H1 (cell line): ENCODE results near the gene LDAH. TPM values are rescaled to one million over a fixed set of nuclear protein-coding genes. Genes with fewer than 3 reads are reported as not detected.

Experiments
- CTCF ChIA-PET: fragments of 300-600 bp; sonication (Branson Sonifier 250); formaldehyde crosslinking; loops from one replicate; lab custom pipeline; 2021; ENCODE audit not compliant: partially characterized antibody; lab: Charles Lee
- POLR2A ChIA-PET: fragments of 300-600 bp; sonication (Branson Sonifier 250); formaldehyde crosslinking; loops from one replicate; lab custom pipeline; 2021; ENCODE audit warnings: inconsistent platforms; ENCODE audit not compliant: partially characterized antibody; lab: Charles Lee
- DNase-seq, 2 experiments: peaks; one replicate each; pipeline versions ENCODE4 v3.0.0 to v3.0.0-alpha.2; 2010 to 2022; ENCODE audit warnings: low spot score in 2 of 2, low read depth in 1 of 2, mixed read lengths in 1 of 2
- FAIRE-seq: peaks from 2 replicates; lab custom pipeline; 2011; peaks lifted over from hg19 to GRCh38; lab: Jason Lieb, UNC
- H2AFZ ChIP-seq: 2 replicates; pipeline ENCODE4 v1.8.1; 2012; ENCODE audit warnings: low read length, inconsistent platforms
- H2AK5ac ChIP-seq: 2 replicates; pipeline ENCODE4 v1.6.1; 2013; ENCODE audit warnings: low read depth, low read length
- H2BK120ac ChIP-seq: replicated peaks from 2 replicates; pipeline ENCODE3; 2013; ENCODE audit warnings: low read depth, low read length, inconsistent platforms
- H2BK12ac ChIP-seq: 2 replicates; pipeline ENCODE4 v1.6.1; 2013; ENCODE audit warnings: low read depth, low read length
- H2BK15ac ChIP-seq: 2 replicates; pipeline ENCODE4 v1.6.1; 2013; ENCODE audit warnings: low read length
- H2BK20ac ChIP-seq: 2 replicates; pipeline ENCODE4 v1.6.1; 2013; ENCODE audit warnings: low read length
- H2BK5ac ChIP-seq: 2 replicates; pipeline ENCODE4 v1.6.1; 2013; ENCODE audit warnings: low read depth, low read length
- H3K14ac ChIP-seq: 2 replicates; pipeline ENCODE4 v1.6.1; 2013; ENCODE audit warnings: inconsistent platforms; ENCODE audit not compliant: insufficient read length
- H3K18ac ChIP-seq: 2 replicates; pipeline ENCODE4 v1.6.1; 2013; ENCODE audit warnings: low read length; ENCODE audit errors: extremely low read depth
- H3K23ac ChIP-seq: 2 replicates; pipeline ENCODE4 v1.6.1; 2013; ENCODE audit warnings: inconsistent platforms; ENCODE audit not compliant: insufficient read length
- H3K23me2 ChIP-seq: 2 replicates; pipeline ENCODE4 v1.6.1; 2013; ENCODE audit warnings: low read depth, low read length
- H3K27ac ChIP-seq: 2 replicates; pipeline ENCODE4 v1.6.1; 2011; ENCODE audit warnings: low read depth, low read length, inconsistent platforms
- H3K27me3 ChIP-seq, 4 experiments: replicated peaks in 1 of 4; 1 replicate in 1 of 4; 2 replicates in 3 of 4; pipeline versions ENCODE4 v1.6.1 to v1.8.1; 2011 to 2013; ENCODE audit warnings: low read length in 3 of 4, mild to moderate bottlenecking in 3 of 4, inconsistent platforms in 2 of 4, mixed read lengths in 2 of 4, moderate library complexity in 1 of 4; ENCODE audit not compliant: control insufficient read depth in 3 of 4, insufficient read depth in 3 of 4; ENCODE audit errors: extremely low read depth in 1 of 4
- H3K36me3 ChIP-seq, 4 experiments: 2 replicates each; pipeline versions ENCODE4 v1.6.1 to v1.8.1; 2011 to 2013; ENCODE audit warnings: mild to moderate bottlenecking in 4 of 4, low read length in 3 of 4, moderate library complexity in 2 of 4, control low read depth in 1 of 4, inconsistent platforms in 1 of 4; ENCODE audit not compliant: insufficient read depth in 4 of 4, control insufficient read depth in 2 of 4
- H3K4ac ChIP-seq: replicated peaks from 2 replicates; pipeline ENCODE3; 2013; ENCODE audit warnings: low read length, low read depth, mixed read lengths, inconsistent platforms; ENCODE audit not compliant: insufficient read length
- H3K4me1 ChIP-seq, 4 experiments: replicated peaks in 1 of 4; 1 replicate in 1 of 4; 2 replicates in 3 of 4; pipeline versions ENCODE4 v1.6.1 to v1.8.1; 2011 to 2013; ENCODE audit warnings: low read length in 3 of 4, inconsistent platforms in 2 of 4, mixed read lengths in 1 of 4; ENCODE audit not compliant: insufficient read depth in 4 of 4, control insufficient read depth in 3 of 4
- H3K4me2 ChIP-seq, 2 experiments: 2 replicates each; pipeline versions ENCODE4 v1.6.1 to v1.8.1; 2011 to 2013; ENCODE audit warnings: low read depth in 2 of 2, low read length in 2 of 2, control low read depth in 1 of 2, inconsistent platforms in 1 of 2, mild to moderate bottlenecking in 1 of 2; ENCODE audit not compliant: insufficient read depth in 1 of 2
- H3K4me3 ChIP-seq, 4 experiments: fragments of 200-600, 300-600 bp in 1 of 4; sonication (generic), shearing (Covaris generic), sonication (Bioruptor Twin) in 1 of 4; 2 replicates each; pipeline versions ENCODE4 v1.5.1 to v1.8.1; 2011 to 2016; ENCODE audit warnings: low read length in 4 of 4, low read depth in 3 of 4, control low read depth in 2 of 4, inconsistent platforms in 2 of 4, mild to moderate bottlenecking in 2 of 4, mixed read lengths in 1 of 4, moderate library complexity in 1 of 4; ENCODE audit not compliant: insufficient read depth in 2 of 4; ENCODE audit errors: extremely low read depth in 1 of 4
- H3K56ac ChIP-seq: replicated peaks from 2 replicates; pipeline ENCODE3; 2013; ENCODE audit warnings: low read depth, mild to moderate bottlenecking, mixed read lengths, low read length, inconsistent platforms; ENCODE audit not compliant: insufficient read length
- H3K79me1 ChIP-seq: 2 replicates; pipeline ENCODE4 v1.6.1; 2013; ENCODE audit warnings: low read depth, low read length, control low read depth
- H3K79me2 ChIP-seq, 2 experiments: 2 replicates each; pipeline versions ENCODE4 v1.6.1 to v1.8.1; 2012 to 2013; ENCODE audit warnings: low read length in 2 of 2, mild to moderate bottlenecking in 2 of 2, inconsistent platforms in 1 of 2; ENCODE audit not compliant: insufficient read depth in 2 of 2, control insufficient read depth in 1 of 2
- H3K9ac ChIP-seq, 4 experiments: replicated peaks in 1 of 4; 1 replicate in 1 of 4; 2 replicates in 3 of 4; pipeline versions ENCODE4 v1.6.1 to v1.8.1; 2011 to 2013; ENCODE audit warnings: low read depth in 3 of 4, low read length in 3 of 4, control low read depth in 2 of 4, mild to moderate bottlenecking in 2 of 4, moderate library complexity in 2 of 4, inconsistent platforms in 1 of 4; ENCODE audit errors: extremely low read depth in 1 of 4
- H3K9me3 ChIP-seq, 2 experiments: 2 replicates each; pipeline versions ENCODE4 v1.6.1 to v1.8.1; 2012 to 2013; ENCODE audit warnings: mild to moderate bottlenecking in 2 of 2, moderate library complexity in 2 of 2, control low read depth in 1 of 2, inconsistent platforms in 1 of 2, low read depth in 1 of 2, low read length in 1 of 2, mixed read lengths in 1 of 2; ENCODE audit not compliant: insufficient read depth in 2 of 2
- H4K20me1 ChIP-seq, 2 experiments: replicated peaks in 1 of 2; 2 replicates each; pipeline versions ENCODE3 to v1.8.1; 2011 to 2013; ENCODE audit warnings: inconsistent platforms in 2 of 2, low read length in 2 of 2, mild to moderate bottlenecking in 1 of 2; ENCODE audit not compliant: insufficient read depth in 2 of 2, control insufficient read depth in 1 of 2
- H4K5ac ChIP-seq: 2 replicates; pipeline ENCODE4 v1.6.1; 2013; ENCODE audit warnings: low read length, low read depth, mixed read lengths, inconsistent platforms; ENCODE audit not compliant: insufficient read length
- H4K8ac ChIP-seq: 2 replicates; pipeline ENCODE4 v1.8.0; 2013; ENCODE audit warnings: mild to moderate bottlenecking, moderate library complexity, low read length, inconsistent platforms; ENCODE audit not compliant: insufficient read depth; ENCODE audit errors: extremely low read depth
- H4K91ac ChIP-seq: replicated peaks from 2 replicates; pipeline ENCODE3; 2013; ENCODE audit warnings: low read length, mixed read lengths, inconsistent platforms; ENCODE audit not compliant: insufficient read length
- HDAC2 ChIP-seq, 2 experiments: fragments of 300-600 bp in 1 of 2; sonication (generic) in 1 of 2; IDR thresholded peaks; 2 replicates each; pipeline ENCODE4 v1.6.1; 2011 to 2012; ENCODE audit warnings: low read depth in 2 of 2, low read length in 2 of 2, mild to moderate bottlenecking in 2 of 2, moderate library complexity in 2 of 2, borderline replicate concordance in 1 of 2, inconsistent platforms in 1 of 2
- KDM1A ChIP-seq: fragments of 200-600, 300-600 bp; sonication (generic); IDR thresholded peaks from 2 replicates; pipeline ENCODE4 v1.7.1; 2016; ENCODE audit warnings: mild to moderate bottlenecking, low read length, borderline replicate concordance
- SP4 ChIP-seq: IDR thresholded peaks from 2 replicates; pipeline ENCODE4 v1.6.1; 2012; ENCODE audit warnings: low read length, inconsistent platforms
- WGBS, 2 experiments: shearing (Covaris generic) in 1 of 2; methylation state at CpG; one replicate each; pipeline versions ENCODE4 v1.1.6 to v1.1.7; 2013 to 2015; ENCODE audit warnings: low lambda C conversion rate in 2 of 2, mixed read lengths in 2 of 2, inconsistent platforms in 1 of 2, low coverage in 1 of 2, missing lambda C conversion rate in 1 of 2; ENCODE audit not compliant: insufficient replicate concordance in 2 of 2, insufficient coverage in 1 of 2, insufficient read length in 1 of 2; ENCODE audit errors: extremely low coverage in 1 of 2, missing lambda C conversion rate in 1 of 2; 5-methylcytosine and 5-hydroxymethylcytosine counted together
- polyA plus RNA-seq, 7 experiments: library from polyadenylated mRNA; depleted of rRNA in 3 of 7; stranded (reverse) in 5 of 7; unstranded in 2 of 7; fragments of >200 nt in 5 of 7; fragments of 200-250 nt in 2 of 7; gene quantifications; 1 replicate in 5 of 7; 2 replicates in 1 of 7; 4 replicates in 1 of 7; pipeline versions ENCODE4 v1.2.1 to v1.2.3, GENCODE V29; 2011 to 2013; ENCODE audit warnings: missing spikeins in 2 of 7, mixed read lengths in 2 of 7
- total RNA-seq: library from RNA; stranded (reverse); fragmentation: NEBNext Ultra II Directional; extraction: Animal tissue kit (Norgen Biotek cat#: 25700); gene quantifications from 2 replicates; pipeline ENCODE4 v1.2.1, GENCODE V29; 2021

The LDAH gene
- total and polyA plus RNA-seq, 2 of the 8 experiments (the other 6 are each of a cell fraction or from before 2014, with no cell fraction given) = 10.9 to 26.3 TPM

DNA sequence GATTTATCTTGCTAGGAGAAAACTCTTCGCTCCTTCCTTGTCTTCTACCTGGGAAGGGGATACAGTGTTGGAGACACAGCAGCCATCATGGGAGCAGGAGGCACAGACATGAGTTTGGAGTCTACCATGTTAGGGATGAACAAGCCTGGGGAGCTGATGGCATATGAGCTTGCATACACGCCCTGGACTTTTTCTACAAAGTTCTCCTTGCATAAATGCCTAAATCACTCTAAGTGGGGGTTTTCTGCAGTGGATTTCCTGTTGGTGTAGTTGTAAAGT is 168.4 kb downstream of the LDAH start:
- Histone ChIP-seq H3K79me1 (no peaks in the 10 kb centered on the region), H2AFZ (no peak overlapping the region), H3K23ac (no peak overlapping the region), H3K9me3 (no peaks in the 10 kb centered on the region), H2BK20ac (no peak overlapping the region), H3K4ac (no peak overlapping the region), H3K9ac (no peak overlapping the region), H3K4me1 (peaks cover 5 to 16% (median 7%) of the 10 kb centered on the region in 4 experiments; a peak in 6 of 7 replicates), H3K79me2 (no peaks in the 10 kb centered on the region), H3K4me3 (no peak overlapping the region), H2BK120ac (no peak overlapping the region), H4K20me1 (no peaks in the 10 kb centered on the region), H3K18ac (no peak overlapping the region), H3K27me3 (peaks cover 0 to 4% (median under 1%) of the 10 kb centered on the region in 4 experiments; a peak in 4 of 7 replicates), H3K14ac (no peak overlapping the region), H4K91ac (no peak overlapping the region), H3K27ac (no peak overlapping the region), H4K8ac (no peak overlapping the region), H2BK5ac (no peak overlapping the region), H3K4me2 (no peak overlapping the region), H2BK15ac (no peak overlapping the region), H3K23me2 (peaks cover 7% of the 10 kb centered on the region; the same call in 1 of the 2 replicates), H2BK12ac (no peak overlapping the region), H3K56ac (no peak overlapping the region), H2AK5ac (no peak overlapping the region), H3K36me3 (no peaks in the 10 kb centered on the region), H4K5ac (no peak overlapping the region)
- no peak for DNase-seq
- ChIA-PET CTCF (interaction anchor here (0.8 to 5.1 kb wide), 11 partner anchors 10 to 1285 kb away, joined by 3 to 63 read pairs (median 4); no protein-coding TSS in a partner anchor), POLR2A (no interaction called here)
- WGBS, 2 experiments = 97% methylated on average over 2 of the region's 2 CpGs; no CpG with 5 or more reads in 1 of the 2 experiments
- 0 out of 4 replicates have a peak, but pooled peaks of 1 of the 2 experiments have one; percentile 42 for TF ChIP-seq HDAC2 (IDR thresholded peaks at IDR 0.05; ENCODE audit: borderline replicate concordance in 1 of 2, low read depth in 2 of 2, low read length in 2 of 2)
- peak; percentile 64; the same call in 1 of the 2 replicates for TF ChIP-seq KDM1A
- no peak for TF ChIP-seq SP4
- FAIRE-seq = no peak
